Stimulated activated CD4-positive, alpha-beta T cell treated with anti-CD3 and anti-CD28 coated beads, Interleukin-1b, Interleukin-23, amount 100 ng/mL, for 1 hour (primary cell): Measurements from ENCODE around the gene MAST1.
"Not testable (repeated sequence)": the region's sequence is repeated elsewhere in the genome, so short reads cannot be mapped to it uniquely, and the experiment has no call there.

Experiments used
- DNase-seq, 2 donors: peaks; one replicate each; pipeline ENCODE4 v3.0.0-alpha.2; 2020; ENCODE audit warnings: low read depth in 2 of 2

MAST1 gene

DNA sequence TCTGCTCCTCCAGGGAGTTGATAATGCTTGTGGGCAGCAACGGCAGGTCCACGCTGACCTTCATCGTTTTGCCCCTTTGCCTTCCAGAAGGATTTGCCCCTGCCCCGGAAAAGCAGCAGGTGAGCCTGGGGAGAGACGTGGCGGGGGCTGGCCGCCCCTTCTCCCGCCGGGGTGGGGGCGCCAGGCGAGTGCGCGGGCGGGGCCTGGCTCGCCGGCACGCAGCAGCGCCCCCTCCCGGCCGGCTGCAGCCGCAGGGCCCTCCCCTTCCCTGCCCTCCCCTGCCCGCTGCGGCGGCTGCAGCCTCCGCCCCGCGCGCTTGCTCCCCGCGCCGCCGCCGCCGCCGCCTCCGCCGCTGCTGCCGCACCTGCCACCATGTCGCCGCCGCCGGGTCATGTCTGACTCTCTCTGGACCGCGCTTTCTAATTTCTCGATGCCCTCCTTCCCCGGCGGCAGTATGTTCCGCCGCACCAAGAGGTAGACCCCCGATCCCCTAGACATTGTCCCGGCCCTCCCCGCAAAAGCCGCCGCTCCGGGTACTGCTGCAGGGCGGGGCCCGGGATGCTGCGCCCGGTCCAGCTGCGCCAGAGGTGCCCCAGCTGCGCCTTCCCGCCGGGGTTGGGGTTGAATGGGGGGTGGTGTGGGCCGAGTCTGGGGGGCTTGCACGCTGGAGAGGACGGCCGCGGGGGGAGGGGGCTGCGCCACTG is at the start of gene MAST1:
MAST1 (plus strand) TSS at position 334 of the 704 bp plus-strand sequence; CDS start at position 392, 58 bp downstream.
- DNase-seq, result peak in 1 of 2 donors; percentile 11

DNA sequence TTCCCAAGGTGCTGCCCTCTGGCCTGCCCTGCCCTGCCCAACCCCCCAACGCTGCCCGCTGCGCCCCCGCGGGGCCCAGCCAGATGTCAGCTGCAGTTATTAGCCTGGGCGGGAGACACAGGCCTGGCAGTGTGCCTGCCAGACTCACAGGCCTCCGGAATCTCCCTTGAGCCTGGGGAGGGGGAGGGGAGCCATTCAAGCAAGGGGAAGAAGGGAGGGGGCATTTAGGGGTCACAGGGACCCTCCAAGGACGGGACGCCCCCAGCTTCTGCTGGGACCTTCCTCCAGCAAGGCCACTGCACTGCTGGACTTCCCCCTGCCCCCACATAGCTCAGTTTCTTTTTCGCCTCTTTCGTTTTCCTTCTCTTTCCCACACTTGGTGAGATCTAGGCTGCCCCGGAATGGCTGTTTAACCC is 49.6 kb upstream of the MAST1 start:
- peak in 1 of 2 donors; percentile 32 for DNase-seq

DNA sequence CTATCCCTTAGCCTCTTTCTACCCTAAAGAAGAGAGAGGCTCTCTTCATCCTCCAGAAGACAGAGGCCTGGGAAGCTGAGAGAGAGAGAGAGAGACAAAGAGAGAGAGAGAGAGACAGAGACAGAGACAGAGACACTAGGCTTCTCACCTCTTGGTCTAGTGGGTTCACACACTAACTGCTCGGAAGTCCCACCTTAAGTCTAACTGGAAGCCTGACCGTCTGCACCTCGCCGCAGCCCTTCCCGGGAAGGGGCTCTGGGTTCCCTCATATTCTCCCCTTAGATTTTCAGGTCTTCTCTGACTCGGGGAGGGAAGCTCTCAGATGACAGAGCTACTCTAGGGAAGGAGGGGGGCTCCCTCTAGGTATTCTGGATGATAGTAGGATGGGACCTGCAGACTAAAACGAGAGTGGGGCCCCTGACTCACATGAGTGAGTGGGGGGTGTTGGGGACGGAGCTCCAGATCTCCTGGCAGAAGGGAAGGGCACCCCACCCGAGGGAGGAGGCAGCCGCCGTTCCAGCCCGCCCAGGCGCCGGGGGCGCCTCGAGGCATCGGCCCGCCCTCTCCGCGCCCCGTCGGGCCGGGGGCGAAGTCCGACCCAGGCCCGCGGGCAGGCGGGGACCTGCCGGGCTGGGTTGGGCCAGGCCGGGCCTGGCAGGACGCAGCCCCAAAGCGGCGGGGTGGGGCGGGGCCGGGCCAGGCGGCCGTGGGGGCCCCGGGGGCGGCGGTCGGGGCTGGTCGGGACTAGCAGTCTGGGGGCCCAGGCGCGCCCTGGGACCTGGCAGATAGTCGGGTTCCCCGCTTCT is 49.0 kb upstream of the MAST1 start:
- no peak for DNase-seq

DNA sequence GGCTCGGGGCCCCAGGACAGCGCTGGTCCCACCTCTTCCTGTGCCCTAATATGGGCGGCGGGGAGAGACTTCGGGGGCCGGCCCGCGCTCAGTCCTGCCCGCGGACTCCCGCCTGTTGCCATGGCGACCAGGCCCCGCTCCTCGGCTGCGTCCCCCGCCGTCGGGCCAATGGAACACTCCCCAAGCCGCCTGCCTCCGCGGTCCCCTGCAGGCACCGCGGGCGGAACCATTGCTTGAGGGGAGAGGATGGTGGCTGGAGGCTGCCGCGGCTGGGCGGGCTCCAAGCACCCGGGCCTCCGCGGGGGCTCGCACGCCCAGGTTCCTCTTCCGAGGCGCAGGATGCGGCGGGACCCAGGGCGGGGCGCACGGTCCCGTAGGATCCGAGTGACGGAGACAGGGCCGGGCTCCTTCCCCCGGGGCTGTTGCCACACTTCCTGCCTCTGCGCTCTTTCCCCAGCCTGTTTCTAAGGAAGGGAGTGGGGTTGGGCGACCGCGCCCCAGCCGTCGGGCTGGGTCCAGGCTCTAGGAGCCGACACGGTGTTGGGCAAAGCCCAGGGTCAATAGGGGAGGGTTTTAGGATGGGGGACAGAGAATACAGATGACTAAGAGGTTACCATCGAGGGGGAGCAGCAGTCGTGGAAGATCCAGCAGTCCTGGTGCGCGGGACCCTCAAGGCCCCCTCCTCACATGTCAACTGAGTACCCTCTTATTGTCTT is 48.3 kb upstream of the MAST1 start:
- DNase-seq, result peak; percentile 62 to 86

DNA sequence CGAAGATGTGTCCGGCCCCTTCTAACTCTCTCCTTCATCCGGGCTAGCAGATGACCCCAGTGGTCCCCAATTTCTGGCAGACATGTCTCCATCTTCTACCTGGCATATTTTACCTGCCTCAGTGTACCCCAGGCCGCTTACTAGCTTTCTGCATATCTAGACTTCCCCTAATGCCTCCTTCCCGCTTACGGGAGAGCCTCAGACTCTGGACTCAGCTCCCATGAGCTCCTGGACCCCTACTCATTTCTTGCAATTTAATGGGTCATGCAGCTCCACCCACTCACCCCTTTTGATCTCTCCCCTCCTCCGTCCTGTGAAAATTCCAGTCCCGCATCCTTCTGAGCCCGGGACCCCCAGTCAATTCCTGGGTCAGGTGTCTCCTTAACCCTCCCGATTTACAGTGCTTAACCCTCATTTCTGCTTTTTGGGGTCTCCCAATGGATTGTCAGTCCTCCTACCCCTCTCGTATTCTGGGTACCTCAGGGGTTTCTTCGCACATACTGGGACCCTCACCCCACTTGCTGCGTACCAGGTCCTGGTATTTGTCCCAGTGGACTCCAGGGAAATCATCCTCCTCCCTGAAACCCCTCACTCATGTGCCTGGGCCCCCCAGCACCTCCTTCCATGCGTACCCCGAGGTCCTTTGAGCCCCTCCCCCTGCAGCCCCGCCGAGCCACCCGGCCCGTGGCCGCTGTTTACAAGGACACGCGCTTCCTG is 47.5 kb upstream of the MAST1 start:
- no peak for DNase-seq

DNA sequence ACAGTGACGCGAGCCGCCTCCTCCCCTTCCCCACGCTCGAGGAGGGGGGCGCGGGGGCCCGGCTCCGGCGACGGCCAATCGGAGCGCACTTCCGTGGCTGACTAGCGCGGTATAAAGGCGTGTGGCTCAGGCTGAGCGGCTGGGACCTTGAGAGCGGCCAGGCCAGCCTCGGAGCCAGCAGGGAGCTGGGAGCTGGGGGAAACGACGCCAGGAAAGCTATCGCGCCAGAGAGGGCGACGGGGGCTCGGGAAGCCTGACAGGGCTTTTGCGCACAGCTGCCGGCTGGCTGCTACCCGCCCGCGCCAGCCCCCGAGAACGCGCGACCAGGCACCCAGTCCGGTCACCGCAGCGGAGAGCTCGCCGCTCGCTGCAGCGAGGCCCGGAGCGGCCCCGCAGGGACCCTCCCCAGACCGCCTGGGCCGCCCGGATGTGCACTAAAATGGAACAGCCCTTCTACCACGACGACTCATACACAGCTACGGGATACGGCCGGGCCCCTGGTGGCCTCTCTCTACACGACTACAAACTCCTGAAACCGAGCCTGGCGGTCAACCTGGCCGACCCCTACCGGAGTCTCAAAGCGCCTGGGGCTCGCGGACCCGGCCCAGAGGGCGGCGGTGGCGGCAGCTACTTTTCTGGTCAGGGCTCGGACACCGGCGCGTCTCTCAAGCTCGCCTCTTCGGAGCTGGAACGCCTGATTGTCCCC is 46.8 kb upstream of the MAST1 start, which contains the start of gene JUNB:
JUNB (plus strand) TSS at position 142 of the 706 bp plus-strand sequence; CDS start at position 428, 286 bp downstream.
- peak; percentile 91 to 97 for DNase-seq

DNA sequence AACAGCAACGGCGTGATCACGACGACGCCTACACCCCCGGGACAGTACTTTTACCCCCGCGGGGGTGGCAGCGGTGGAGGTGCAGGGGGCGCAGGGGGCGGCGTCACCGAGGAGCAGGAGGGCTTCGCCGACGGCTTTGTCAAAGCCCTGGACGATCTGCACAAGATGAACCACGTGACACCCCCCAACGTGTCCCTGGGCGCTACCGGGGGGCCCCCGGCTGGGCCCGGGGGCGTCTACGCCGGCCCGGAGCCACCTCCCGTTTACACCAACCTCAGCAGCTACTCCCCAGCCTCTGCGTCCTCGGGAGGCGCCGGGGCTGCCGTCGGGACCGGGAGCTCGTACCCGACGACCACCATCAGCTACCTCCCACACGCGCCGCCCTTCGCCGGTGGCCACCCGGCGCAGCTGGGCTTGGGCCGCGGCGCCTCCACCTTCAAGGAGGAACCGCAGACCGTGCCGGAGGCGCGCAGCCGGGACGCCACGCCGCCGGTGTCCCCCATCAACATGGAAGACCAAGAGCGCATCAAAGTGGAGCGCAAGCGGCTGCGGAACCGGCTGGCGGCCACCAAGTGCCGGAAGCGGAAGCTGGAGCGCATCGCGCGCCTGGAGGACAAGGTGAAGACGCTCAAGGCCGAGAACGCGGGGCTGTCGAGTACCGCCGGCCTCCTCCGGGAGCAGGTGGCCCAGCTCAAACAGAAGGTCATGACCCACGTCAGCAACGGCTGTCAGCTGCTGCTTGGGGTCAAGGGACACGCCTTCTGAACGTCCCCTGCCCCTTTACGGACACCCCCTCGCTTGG is 46.1 kb upstream of the MAST1 start:
- DNase-seq, result peak in 1 of 2 donors; percentile 44

DNA sequence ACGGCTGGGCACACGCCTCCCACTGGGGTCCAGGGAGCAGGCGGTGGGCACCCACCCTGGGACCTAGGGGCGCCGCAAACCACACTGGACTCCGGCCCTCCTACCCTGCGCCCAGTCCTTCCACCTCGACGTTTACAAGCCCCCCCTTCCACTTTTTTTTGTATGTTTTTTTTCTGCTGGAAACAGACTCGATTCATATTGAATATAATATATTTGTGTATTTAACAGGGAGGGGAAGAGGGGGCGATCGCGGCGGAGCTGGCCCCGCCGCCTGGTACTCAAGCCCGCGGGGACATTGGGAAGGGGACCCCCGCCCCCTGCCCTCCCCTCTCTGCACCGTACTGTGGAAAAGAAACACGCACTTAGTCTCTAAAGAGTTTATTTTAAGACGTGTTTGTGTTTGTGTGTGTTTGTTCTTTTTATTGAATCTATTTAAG is 45.4 kb upstream of the MAST1 start:
- no peak for DNase-seq

DNA sequence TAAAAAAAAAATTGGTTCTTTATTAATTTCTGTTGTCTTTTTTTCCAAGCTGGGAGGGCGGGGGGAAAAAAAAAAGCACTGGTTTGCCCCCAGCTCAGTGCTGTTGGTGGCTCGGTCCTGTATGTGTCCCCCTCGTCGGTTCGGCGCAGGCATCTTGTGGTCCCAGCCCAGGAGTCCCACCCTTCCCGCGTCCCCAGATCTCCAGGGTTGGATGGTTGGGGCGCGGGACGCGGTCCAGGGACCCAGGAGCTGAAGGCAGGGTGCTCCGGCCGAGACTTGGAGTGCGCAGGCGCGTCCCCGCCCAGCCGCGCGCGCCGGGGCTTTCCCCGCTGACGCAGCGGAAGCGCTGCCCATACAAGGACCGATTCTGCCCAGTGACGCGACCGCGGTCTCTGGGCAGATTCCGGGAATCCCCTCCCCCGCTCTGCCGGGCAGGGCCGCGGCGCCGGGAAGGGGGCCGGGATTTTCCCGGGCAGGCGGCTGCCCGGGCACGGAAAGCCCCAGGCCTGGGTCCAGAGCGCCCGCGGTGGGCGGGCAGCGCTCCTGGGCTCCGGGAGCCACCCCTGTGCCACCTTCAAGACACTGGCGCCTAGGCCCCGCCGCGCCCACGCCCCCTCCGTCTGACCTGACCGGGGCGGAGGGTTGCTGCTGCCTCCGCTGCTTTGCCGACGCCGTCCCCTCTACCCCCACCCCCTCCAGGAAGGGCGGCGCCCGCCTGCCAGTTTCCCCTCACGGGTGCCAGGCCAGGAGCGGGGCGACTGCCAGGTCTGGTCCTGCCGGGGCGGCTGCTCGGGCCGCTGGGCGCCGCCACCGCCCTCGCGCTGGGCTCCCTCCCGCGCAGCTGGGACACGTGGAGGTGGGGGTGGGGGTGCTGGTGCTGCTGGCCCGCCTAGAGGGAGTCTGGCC is 44.8 kb upstream of the MAST1 start:
- peak; percentile 92 for DNase-seq

DNA sequence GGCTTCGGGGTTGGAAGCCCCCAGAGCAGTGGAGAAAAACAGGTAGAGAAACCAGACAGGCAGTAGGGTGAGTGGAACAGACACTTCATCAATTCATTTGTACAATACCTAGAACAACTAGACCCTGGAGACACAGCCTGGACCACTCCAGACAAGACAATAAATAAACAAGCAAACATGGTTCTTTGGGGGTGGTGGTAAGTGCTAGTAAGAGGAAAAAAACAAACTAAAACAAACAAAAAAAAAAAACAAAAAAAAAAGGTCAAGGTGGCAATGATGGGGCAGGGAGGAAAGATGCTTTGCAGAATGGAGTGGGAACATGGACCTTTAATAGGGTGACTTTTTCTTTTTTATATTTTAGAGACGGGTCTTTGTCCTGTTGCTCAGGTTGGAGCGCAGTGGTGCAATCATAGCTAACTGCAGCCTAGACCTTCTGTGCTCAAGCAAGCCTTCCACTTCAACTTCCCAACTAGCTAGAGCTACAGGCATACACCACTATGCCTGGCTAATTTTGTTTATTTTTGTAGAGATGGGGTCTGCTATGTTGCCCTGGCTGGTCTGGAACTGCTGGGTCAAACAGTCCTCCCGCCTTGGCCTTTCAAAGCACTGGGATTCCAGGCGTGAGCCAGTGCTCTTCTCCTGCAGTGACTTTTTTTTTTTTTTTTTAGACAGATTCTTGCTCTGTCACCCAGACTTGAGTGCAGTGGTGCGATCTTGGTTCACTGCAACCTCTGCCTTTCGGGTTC is 43.9 kb upstream of the MAST1 start:
- DNase-seq, result no peak

DNA sequence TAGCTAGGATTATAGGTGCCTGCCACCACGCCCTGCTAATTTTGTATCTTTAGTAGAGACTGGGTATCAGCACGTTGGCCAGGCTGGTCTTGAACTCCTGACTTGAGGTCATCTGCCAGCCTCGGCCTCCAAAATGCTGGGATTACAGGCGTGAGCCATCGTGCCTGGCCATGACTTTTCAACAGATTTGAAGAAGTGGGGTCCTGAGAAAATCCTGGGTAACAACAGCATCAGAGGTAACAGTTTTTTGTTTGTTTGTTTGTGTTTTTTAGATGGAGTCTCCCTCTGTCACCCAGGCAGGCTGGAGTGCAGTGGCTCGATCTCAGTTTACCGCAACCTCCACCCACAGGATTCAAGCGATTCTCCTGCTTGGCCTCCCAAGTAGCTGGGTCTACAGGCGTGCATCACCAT is 43.3 kb upstream of the MAST1 start:
- DNase-seq, result no peak

DNA sequence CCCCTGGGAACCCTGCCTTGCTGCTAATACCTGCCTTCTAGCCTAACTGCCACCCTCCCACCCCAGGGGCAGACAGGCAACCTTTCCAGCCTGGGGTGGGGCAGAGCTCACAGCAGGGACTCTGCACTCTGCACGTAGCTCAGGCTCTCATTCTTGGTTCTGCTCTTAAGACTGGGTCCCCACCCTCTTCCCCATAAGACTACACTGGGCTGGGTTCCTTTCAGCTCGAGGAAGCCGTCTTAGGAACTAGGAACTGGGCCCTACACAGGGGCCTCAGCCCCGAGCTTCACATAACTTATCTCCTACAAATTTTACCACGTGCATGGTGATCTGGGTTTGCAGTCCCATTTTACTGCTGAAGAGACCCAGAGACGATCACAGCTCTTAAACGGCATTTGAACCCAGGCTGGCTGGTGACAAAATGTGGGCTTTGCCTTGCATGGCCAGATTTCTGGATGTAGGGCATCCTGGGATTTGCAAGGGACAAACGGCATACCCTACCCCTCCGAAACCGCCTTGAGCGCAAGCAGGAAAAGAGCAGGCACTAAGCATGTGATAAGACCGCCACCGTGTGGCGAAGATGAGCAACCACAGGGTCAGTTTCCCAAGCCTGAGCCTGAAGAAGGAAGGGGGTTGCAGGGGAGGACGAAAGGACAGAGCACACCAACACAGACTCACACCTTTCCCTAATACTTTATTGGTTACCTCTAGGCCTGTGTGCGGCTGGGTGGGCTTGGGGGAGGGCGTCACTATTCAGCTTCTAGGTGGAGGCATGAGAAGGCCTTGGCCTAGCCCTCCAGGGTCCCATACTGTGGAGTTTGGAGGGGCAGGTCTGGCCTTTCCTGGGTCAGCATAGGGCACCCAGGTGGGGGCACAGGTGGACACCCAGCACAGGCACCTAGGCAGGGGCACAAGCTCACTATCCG is 41.9 kb upstream of the MAST1 start:
- peak in 1 of 2 donors; percentile 56 for DNase-seq

DNA sequence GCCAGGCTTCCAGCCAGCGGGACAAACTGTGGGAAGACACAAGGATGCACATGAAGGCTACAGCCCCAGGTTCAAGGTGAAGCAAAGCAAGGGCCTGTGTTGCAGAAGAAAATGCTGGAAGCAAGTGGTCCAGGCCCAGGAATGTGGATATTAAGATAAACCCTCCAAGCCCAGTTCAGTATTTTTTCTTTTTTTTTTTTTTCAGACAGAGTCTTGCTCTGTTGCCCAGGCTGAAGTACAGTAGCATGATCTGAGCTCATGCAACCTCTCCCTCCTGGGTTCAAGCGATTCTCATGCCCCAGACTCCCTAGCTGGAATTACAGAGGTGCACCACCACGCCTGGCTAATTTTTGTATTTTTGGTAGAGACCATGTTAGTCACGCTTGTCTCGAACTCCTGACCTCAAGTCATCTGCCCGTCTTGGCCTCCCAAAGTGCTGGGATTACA is 41.2 kb upstream of the MAST1 start:
- no peak for DNase-seq

DNA sequence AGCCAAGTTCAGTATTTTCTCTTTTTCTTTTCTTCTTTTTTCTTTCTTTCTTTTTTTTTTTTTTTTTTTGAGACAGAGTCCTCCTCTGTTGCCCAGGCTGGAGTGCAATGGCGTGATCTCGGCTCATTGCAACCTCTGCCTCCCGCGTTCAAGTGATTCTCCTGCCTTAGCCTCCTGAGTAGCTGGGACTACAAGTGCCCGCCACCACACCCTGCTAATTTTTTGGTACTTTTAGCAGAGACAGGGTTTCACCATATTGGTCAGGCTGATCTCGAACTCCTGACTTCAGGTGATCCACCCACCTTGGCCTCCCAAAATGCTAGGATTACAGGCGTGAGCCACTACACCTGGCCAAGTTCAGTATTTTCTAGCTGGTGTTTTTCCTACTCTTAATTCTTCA is 40.7 kb upstream of the MAST1 start:
- not testable (repeated sequence) for DNase-seq

DNA sequence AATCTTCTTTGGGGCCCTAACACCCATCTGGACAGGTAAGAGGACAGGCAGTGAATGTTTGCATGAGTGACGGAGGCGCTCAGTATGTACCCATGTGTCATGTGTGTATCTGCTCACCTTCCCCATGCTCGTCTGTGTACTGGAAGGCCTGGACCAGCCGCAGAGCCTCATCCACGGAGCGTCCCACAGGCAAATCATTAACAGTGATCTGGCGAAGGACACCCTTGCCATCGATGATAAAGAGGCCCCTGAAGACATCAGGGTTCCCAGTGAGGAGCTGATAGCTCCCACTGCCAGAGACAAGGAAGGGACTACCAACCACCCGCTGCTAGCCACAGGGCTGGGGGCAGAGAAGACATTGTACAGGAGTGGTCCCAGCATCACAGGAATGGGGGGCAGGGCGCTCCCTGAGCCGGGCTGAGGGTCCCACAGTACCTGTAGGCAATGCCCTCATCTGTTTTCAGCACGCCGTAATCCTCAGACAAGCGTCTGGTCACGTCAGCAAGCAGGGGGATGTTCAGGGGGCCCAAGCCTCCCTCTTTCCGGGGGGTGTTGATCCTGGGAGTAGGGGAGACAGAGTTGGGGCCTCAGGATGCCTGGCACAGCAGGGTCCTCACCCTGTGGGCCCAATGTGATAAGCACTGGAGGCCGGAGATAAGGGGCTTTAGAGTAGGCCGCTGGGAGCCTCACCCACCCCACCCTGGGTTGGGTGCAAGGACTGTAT is 38.4 kb upstream of the MAST1 start:
- no peak for DNase-seq

DNA sequence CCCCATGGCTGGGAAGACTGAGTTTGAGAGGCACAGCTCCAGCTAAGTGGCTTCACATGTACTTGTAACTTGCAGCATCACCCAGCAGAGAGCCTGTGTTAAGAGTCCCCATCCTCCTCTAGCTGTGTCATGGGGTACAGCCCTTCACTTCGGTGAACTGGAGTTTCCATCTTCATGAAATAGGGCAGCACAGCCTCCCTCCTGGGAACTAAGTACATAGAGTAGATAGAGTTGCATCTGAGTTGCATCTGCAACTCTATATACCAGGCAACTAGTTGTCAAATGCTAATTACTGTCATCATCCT is 37.9 kb upstream of the MAST1 start:
- no peak for DNase-seq
